H1 (cell line): ENCODE results near the gene EVA1B. TPM values are rescaled to one million over a fixed set of nuclear protein-coding genes. Genes with fewer than 3 reads are reported as not detected.

Experiments
- CTCF ChIA-PET: fragments of 300-600 bp; sonication (Branson Sonifier 250); formaldehyde crosslinking; loops from one replicate; lab custom pipeline; 2021; ENCODE audit not compliant: partially characterized antibody; lab: Charles Lee
- POLR2A ChIA-PET: fragments of 300-600 bp; sonication (Branson Sonifier 250); formaldehyde crosslinking; loops from one replicate; lab custom pipeline; 2021; ENCODE audit warnings: inconsistent platforms; ENCODE audit not compliant: partially characterized antibody; lab: Charles Lee
- DNase-seq, 2 experiments: peaks; one replicate each; pipeline versions ENCODE4 v3.0.0 to v3.0.0-alpha.2; 2010 to 2022; ENCODE audit warnings: low spot score in 2 of 2, low read depth in 1 of 2, mixed read lengths in 1 of 2
- FAIRE-seq: peaks from 2 replicates; lab custom pipeline; 2011; peaks lifted over from hg19 to GRCh38; lab: Jason Lieb, UNC
- H2AFZ ChIP-seq: 2 replicates; pipeline ENCODE4 v1.8.1; 2012; ENCODE audit warnings: low read length, inconsistent platforms
- H2AK5ac ChIP-seq: 2 replicates; pipeline ENCODE4 v1.6.1; 2013; ENCODE audit warnings: low read depth, low read length
- H2BK120ac ChIP-seq: replicated peaks from 2 replicates; pipeline ENCODE3; 2013; ENCODE audit warnings: low read depth, low read length, inconsistent platforms
- H2BK12ac ChIP-seq: 2 replicates; pipeline ENCODE4 v1.6.1; 2013; ENCODE audit warnings: low read depth, low read length
- H2BK15ac ChIP-seq: 2 replicates; pipeline ENCODE4 v1.6.1; 2013; ENCODE audit warnings: low read length
- H2BK20ac ChIP-seq: 2 replicates; pipeline ENCODE4 v1.6.1; 2013; ENCODE audit warnings: low read length
- H2BK5ac ChIP-seq: 2 replicates; pipeline ENCODE4 v1.6.1; 2013; ENCODE audit warnings: low read depth, low read length
- H3K14ac ChIP-seq: 2 replicates; pipeline ENCODE4 v1.6.1; 2013; ENCODE audit warnings: inconsistent platforms; ENCODE audit not compliant: insufficient read length
- H3K18ac ChIP-seq: 2 replicates; pipeline ENCODE4 v1.6.1; 2013; ENCODE audit warnings: low read length; ENCODE audit errors: extremely low read depth
- H3K23ac ChIP-seq: 2 replicates; pipeline ENCODE4 v1.6.1; 2013; ENCODE audit warnings: inconsistent platforms; ENCODE audit not compliant: insufficient read length
- H3K23me2 ChIP-seq: 2 replicates; pipeline ENCODE4 v1.6.1; 2013; ENCODE audit warnings: low read depth, low read length
- H3K27ac ChIP-seq: 2 replicates; pipeline ENCODE4 v1.6.1; 2011; ENCODE audit warnings: low read depth, low read length, inconsistent platforms
- H3K27me3 ChIP-seq, 4 experiments: replicated peaks in 1 of 4; 1 replicate in 1 of 4; 2 replicates in 3 of 4; pipeline versions ENCODE4 v1.6.1 to v1.8.1; 2011 to 2013; ENCODE audit warnings: low read length in 3 of 4, mild to moderate bottlenecking in 3 of 4, inconsistent platforms in 2 of 4, mixed read lengths in 2 of 4, moderate library complexity in 1 of 4; ENCODE audit not compliant: control insufficient read depth in 3 of 4, insufficient read depth in 3 of 4; ENCODE audit errors: extremely low read depth in 1 of 4
- H3K36me3 ChIP-seq, 4 experiments: 2 replicates each; pipeline versions ENCODE4 v1.6.1 to v1.8.1; 2011 to 2013; ENCODE audit warnings: mild to moderate bottlenecking in 4 of 4, low read length in 3 of 4, moderate library complexity in 2 of 4, control low read depth in 1 of 4, inconsistent platforms in 1 of 4; ENCODE audit not compliant: insufficient read depth in 4 of 4, control insufficient read depth in 2 of 4
- H3K4ac ChIP-seq: replicated peaks from 2 replicates; pipeline ENCODE3; 2013; ENCODE audit warnings: low read length, low read depth, mixed read lengths, inconsistent platforms; ENCODE audit not compliant: insufficient read length
- H3K4me1 ChIP-seq, 4 experiments: replicated peaks in 1 of 4; 1 replicate in 1 of 4; 2 replicates in 3 of 4; pipeline versions ENCODE4 v1.6.1 to v1.8.1; 2011 to 2013; ENCODE audit warnings: low read length in 3 of 4, inconsistent platforms in 2 of 4, mixed read lengths in 1 of 4; ENCODE audit not compliant: insufficient read depth in 4 of 4, control insufficient read depth in 3 of 4
- H3K4me2 ChIP-seq, 2 experiments: 2 replicates each; pipeline versions ENCODE4 v1.6.1 to v1.8.1; 2011 to 2013; ENCODE audit warnings: low read depth in 2 of 2, low read length in 2 of 2, control low read depth in 1 of 2, inconsistent platforms in 1 of 2, mild to moderate bottlenecking in 1 of 2; ENCODE audit not compliant: insufficient read depth in 1 of 2
- H3K4me3 ChIP-seq, 4 experiments: fragments of 200-600, 300-600 bp in 1 of 4; sonication (generic), shearing (Covaris generic), sonication (Bioruptor Twin) in 1 of 4; 2 replicates each; pipeline versions ENCODE4 v1.5.1 to v1.8.1; 2011 to 2016; ENCODE audit warnings: low read length in 4 of 4, low read depth in 3 of 4, control low read depth in 2 of 4, inconsistent platforms in 2 of 4, mild to moderate bottlenecking in 2 of 4, mixed read lengths in 1 of 4, moderate library complexity in 1 of 4; ENCODE audit not compliant: insufficient read depth in 2 of 4; ENCODE audit errors: extremely low read depth in 1 of 4
- H3K56ac ChIP-seq: replicated peaks from 2 replicates; pipeline ENCODE3; 2013; ENCODE audit warnings: low read depth, mild to moderate bottlenecking, mixed read lengths, low read length, inconsistent platforms; ENCODE audit not compliant: insufficient read length
- H3K79me1 ChIP-seq: 2 replicates; pipeline ENCODE4 v1.6.1; 2013; ENCODE audit warnings: low read depth, low read length, control low read depth
- H3K79me2 ChIP-seq, 2 experiments: 2 replicates each; pipeline versions ENCODE4 v1.6.1 to v1.8.1; 2012 to 2013; ENCODE audit warnings: low read length in 2 of 2, mild to moderate bottlenecking in 2 of 2, inconsistent platforms in 1 of 2; ENCODE audit not compliant: insufficient read depth in 2 of 2, control insufficient read depth in 1 of 2
- H3K9ac ChIP-seq, 4 experiments: replicated peaks in 1 of 4; 1 replicate in 1 of 4; 2 replicates in 3 of 4; pipeline versions ENCODE4 v1.6.1 to v1.8.1; 2011 to 2013; ENCODE audit warnings: low read depth in 3 of 4, low read length in 3 of 4, control low read depth in 2 of 4, mild to moderate bottlenecking in 2 of 4, moderate library complexity in 2 of 4, inconsistent platforms in 1 of 4; ENCODE audit errors: extremely low read depth in 1 of 4
- H3K9me3 ChIP-seq, 2 experiments: 2 replicates each; pipeline versions ENCODE4 v1.6.1 to v1.8.1; 2012 to 2013; ENCODE audit warnings: mild to moderate bottlenecking in 2 of 2, moderate library complexity in 2 of 2, control low read depth in 1 of 2, inconsistent platforms in 1 of 2, low read depth in 1 of 2, low read length in 1 of 2, mixed read lengths in 1 of 2; ENCODE audit not compliant: insufficient read depth in 2 of 2
- H4K20me1 ChIP-seq, 2 experiments: replicated peaks in 1 of 2; 2 replicates each; pipeline versions ENCODE3 to v1.8.1; 2011 to 2013; ENCODE audit warnings: inconsistent platforms in 2 of 2, low read length in 2 of 2, mild to moderate bottlenecking in 1 of 2; ENCODE audit not compliant: insufficient read depth in 2 of 2, control insufficient read depth in 1 of 2
- H4K5ac ChIP-seq: 2 replicates; pipeline ENCODE4 v1.6.1; 2013; ENCODE audit warnings: low read length, low read depth, mixed read lengths, inconsistent platforms; ENCODE audit not compliant: insufficient read length
- H4K8ac ChIP-seq: 2 replicates; pipeline ENCODE4 v1.8.0; 2013; ENCODE audit warnings: mild to moderate bottlenecking, moderate library complexity, low read length, inconsistent platforms; ENCODE audit not compliant: insufficient read depth; ENCODE audit errors: extremely low read depth
- H4K91ac ChIP-seq: replicated peaks from 2 replicates; pipeline ENCODE3; 2013; ENCODE audit warnings: low read length, mixed read lengths, inconsistent platforms; ENCODE audit not compliant: insufficient read length
- CBX8 ChIP-seq: fragments of 300-800, 300-1000 bp; sonication (generic); IDR thresholded peaks from 2 replicates; pipeline ENCODE4 v1.7.1; 2016; ENCODE audit warnings: low read depth, low read length, borderline replicate concordance
- GTF2F1 ChIP-seq: IDR thresholded peaks from 2 replicates; pipeline ENCODE4 v1.6.1; 2012; ENCODE audit warnings: low read depth, low read length, improper control_type of control experiment, borderline replicate concordance
- JUND ChIP-seq: IDR thresholded peaks from 2 replicates; pipeline ENCODE4 v1.6.1; 2011; ENCODE audit warnings: mild to moderate bottlenecking, improper control_type of control experiment, low read length
- RFX5 ChIP-seq: IDR thresholded peaks from 2 replicates; pipeline ENCODE4 v1.6.1; 2011; ENCODE audit warnings: low read depth, low read length, improper control_type of control experiment, borderline replicate concordance
- SIX5 ChIP-seq: IDR thresholded peaks from 2 replicates; pipeline ENCODE4 v1.6.1; 2011; ENCODE audit warnings: mild to moderate bottlenecking, low read depth, low read length
- SP2 ChIP-seq: IDR thresholded peaks from 2 replicates; pipeline ENCODE4 v1.6.1; 2012; ENCODE audit warnings: mild to moderate bottlenecking, low read length, inconsistent platforms
- WGBS, 2 experiments: shearing (Covaris generic) in 1 of 2; methylation state at CpG; one replicate each; pipeline versions ENCODE4 v1.1.6 to v1.1.7; 2013 to 2015; ENCODE audit warnings: low lambda C conversion rate in 2 of 2, mixed read lengths in 2 of 2, inconsistent platforms in 1 of 2, low coverage in 1 of 2, missing lambda C conversion rate in 1 of 2; ENCODE audit not compliant: insufficient replicate concordance in 2 of 2, insufficient coverage in 1 of 2, insufficient read length in 1 of 2; ENCODE audit errors: extremely low coverage in 1 of 2, missing lambda C conversion rate in 1 of 2; 5-methylcytosine and 5-hydroxymethylcytosine counted together
- polyA plus RNA-seq, 7 experiments: library from polyadenylated mRNA; depleted of rRNA in 3 of 7; stranded (reverse) in 5 of 7; unstranded in 2 of 7; fragments of >200 nt in 5 of 7; fragments of 200-250 nt in 2 of 7; gene quantifications; 1 replicate in 5 of 7; 2 replicates in 1 of 7; 4 replicates in 1 of 7; pipeline versions ENCODE4 v1.2.1 to v1.2.3, GENCODE V29; 2011 to 2013; ENCODE audit warnings: missing spikeins in 2 of 7, mixed read lengths in 2 of 7
- total RNA-seq: library from RNA; stranded (reverse); fragmentation: NEBNext Ultra II Directional; extraction: Animal tissue kit (Norgen Biotek cat#: 25700); gene quantifications from 2 replicates; pipeline ENCODE4 v1.2.1, GENCODE V29; 2021

EVA1B gene
- total and polyA plus RNA-seq, 2 of the 8 experiments (the other 6 are each of a cell fraction or from before 2014, with no cell fraction given) = 10.0 to 19.9 TPM

GRCh38 chr1:36287595-36287994 is 35.9 kb downstream of the EVA1B start:
- POLR2A ChIA-PET = interaction anchor here (0.6 kb wide), 1 partner anchor 30 kb away, joined by 4 read pairs; no protein-coding TSS in a partner anchor
- no peak for TF ChIP-seq SP2
- no peak for TF ChIP-seq GTF2F1
- no peak for TF ChIP-seq RFX5
- no peak for TF ChIP-seq SIX5
- no peak for TF ChIP-seq CBX8
- TF ChIP-seq JUND = no peak

More at GRCh38 chr1:36287595-36287994, 35.9 kb downstream of the EVA1B start:
- H3K4ac ChIP-seq = no peak overlapping the region
- WGBS, 2 experiments = 92% methylated on average over 5 of the region's 5 CpGs; no CpG with 5 or more reads in 1 of the 2 experiments
- FAIRE-seq (no peak), DNase-seq (no peak)
- H3K9me3 ChIP-seq = no peaks in the 10 kb centered on the region
- no peaks in the 10 kb centered on the region for H3K4me1 ChIP-seq
- no peak overlapping the region for H3K4me2 ChIP-seq
- H2BK15ac ChIP-seq = no peak overlapping the region
- no peak overlapping the region for H2BK120ac ChIP-seq
- H4K5ac ChIP-seq = no peak overlapping the region
- peaks cover 4 to 9% of the 10 kb centered on the region in 2 experiments for H4K20me1 ChIP-seq
- H3K18ac ChIP-seq = no peak overlapping the region
- H3K79me2 ChIP-seq = peaks cover 0 to 19% of the 10 kb centered on the region in 2 experiments; a peak in 1 of 4 replicates
- H3K27ac ChIP-seq = no peak overlapping the region
- H4K8ac ChIP-seq = no peak overlapping the region
- no peaks in the 10 kb centered on the region; the same call in 1 of the 2 replicates for H3K79me1 ChIP-seq
- no peak overlapping the region for H2AK5ac ChIP-seq
- no peak overlapping the region for H4K91ac ChIP-seq
- no peak overlapping the region for H3K56ac ChIP-seq
- CTCF ChIA-PET = interaction anchor here (0.9 to 3.8 kb wide), 6 partner anchors 11 to 188 kb away, joined by 3 to 68 read pairs (median 8); partner anchors contain the start of gene TRAPPC3
- no peak overlapping the region for H2BK20ac ChIP-seq
- H3K23me2 ChIP-seq = no peaks in the 10 kb centered on the region
- H2BK12ac ChIP-seq = no peak overlapping the region
- H3K9ac ChIP-seq = no peak overlapping the region
- peaks cover 33 to 78% (median 64%) of the 10 kb centered on the region in 4 experiments for H3K36me3 ChIP-seq
- no peak overlapping the region for H3K14ac ChIP-seq
- no peaks in the 10 kb centered on the region for H3K27me3 ChIP-seq
- H3K23ac ChIP-seq = no peak overlapping the region
- H2AFZ ChIP-seq = no peak overlapping the region
- no peak overlapping the region for H2BK5ac ChIP-seq
- no peak overlapping the region for H3K4me3 ChIP-seq
